GM21447 (cell line): ENCODE data around the gene ZNF80.

Source experiments
- ATAC-seq: cut with Tn5 transposase; IDR thresholded peaks from one replicate; pipeline ENCODE4 v1.9.1; 2021; ENCODE audit not compliant: unreplicated experiment

Gene ZNF80

DNA sequence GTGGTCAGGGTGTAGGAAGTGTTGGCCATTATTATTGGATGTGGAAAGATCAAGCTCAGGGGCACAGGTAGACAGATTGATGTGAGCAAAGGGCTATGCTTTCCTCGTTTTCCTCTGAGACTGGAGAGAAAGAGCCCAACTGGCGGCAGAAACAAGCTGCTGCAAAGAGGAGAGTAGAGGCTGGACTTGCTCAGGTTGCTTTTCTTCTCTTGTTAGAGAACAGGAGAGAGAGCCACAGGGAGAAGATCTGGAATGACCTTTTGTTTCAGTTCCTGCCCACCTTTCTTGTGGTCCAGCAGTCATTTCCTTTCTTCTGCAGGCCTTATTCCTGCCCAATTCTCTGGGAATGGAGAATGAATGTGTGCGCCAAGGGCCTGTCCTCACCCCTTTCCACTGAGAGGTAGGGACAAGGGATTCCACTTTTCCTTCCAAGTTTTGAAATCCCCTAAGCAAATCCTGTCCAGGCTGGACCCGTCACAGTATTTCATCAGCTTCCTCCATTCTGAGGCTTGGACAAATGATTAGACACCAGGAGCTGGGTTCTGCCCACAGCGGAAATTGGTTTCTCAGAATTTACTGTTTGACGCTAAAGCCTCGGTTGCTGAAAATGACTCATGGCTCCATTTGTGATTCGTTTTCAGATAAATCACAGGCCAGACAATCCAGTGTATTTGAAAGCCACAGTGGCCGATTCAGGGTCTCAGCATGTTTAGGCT lies 16.1 kb downstream of the ZNF80 start:
- no peak for ATAC-seq

DNA sequence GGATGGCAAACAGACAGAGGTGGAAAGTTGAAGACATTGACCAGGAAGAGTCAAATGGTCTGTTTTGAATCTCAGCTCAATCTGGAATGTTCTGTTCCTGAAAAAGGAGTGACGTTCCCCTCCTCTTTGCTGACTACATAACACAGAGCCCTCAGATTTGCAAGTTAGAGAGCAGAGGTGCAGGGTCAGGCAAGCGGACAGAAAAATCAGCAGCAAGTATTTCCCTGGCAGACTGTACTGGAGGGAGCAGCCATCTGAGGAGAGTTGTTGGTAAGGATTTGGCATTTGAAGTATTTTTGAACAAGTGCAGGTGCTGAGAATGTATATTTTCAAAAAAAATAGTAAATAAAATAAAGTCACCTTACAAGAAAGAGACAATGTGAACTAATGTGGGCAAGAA lies 17.6 kb downstream of the ZNF80 start:
- ATAC-seq = no peak

DNA sequence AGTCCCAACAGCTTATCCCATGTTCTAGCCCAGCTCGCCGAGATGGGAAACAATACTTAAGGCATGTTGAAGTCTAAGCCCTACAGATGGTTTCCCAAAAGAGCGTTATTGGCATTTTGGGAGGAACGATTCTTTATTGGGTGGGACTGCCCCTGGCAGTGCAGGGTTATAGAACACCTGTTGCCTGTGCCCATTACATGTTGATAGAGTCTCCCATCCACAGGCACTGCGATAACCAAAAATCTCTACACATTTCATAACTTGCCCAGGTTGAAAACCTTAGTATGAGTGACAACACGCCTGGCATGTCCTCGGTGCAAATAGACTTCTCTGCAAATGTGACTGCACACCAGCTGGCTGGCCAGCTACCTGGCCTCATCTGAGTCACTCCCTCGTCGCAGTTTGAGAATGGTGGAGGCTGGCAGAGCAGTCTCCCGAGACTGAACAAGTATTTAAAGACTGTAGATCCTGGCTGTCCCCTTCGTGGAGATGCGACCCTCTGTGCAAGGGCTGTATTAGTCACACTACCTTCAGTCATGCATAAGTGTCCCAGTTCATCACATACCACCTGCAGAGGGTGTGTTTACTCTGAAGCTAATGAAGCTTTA lies 18.7 kb downstream of the ZNF80 start:
- ATAC-seq = no peak

DNA sequence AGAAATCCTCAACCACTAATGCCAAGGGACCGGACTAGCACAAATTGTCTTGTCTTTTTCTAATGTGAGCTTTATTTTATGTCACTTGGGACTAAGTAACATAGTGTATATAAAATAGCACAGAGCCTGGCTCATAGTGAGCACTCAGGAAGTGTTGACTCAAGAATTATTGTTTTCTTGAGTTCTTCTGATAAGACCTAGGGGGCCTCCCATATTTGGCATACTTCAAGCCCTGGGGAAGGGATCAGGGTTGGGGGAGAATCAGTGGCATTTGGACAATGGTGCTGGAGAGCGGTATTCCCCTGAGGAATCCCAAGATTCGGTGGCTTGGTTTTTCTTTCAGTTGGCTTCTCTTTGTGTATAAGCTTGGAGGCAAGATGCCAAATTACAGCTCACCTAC lies 19.4 kb downstream of the ZNF80 start:
- no peak for ATAC-seq

DNA sequence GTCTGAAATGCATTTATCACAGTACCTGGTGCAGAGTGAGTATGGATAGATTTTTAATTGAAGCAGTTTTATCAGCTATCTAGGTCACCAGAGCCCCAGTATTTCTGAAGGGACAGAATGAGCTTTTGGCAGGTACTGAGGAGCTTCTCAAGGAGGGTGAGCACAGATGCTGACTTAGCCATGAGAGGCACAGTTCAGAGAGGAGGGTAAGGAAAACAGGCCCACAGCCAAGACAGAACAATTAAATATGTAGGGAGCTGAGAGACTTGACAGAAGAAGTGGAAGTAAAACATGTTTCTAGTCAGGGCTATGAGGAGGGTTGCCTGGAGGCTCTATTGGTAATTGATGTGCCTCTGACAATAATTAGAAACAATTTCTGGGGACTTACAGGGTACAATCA lies 20.1 kb downstream of the ZNF80 start:
- no peak for ATAC-seq

DNA sequence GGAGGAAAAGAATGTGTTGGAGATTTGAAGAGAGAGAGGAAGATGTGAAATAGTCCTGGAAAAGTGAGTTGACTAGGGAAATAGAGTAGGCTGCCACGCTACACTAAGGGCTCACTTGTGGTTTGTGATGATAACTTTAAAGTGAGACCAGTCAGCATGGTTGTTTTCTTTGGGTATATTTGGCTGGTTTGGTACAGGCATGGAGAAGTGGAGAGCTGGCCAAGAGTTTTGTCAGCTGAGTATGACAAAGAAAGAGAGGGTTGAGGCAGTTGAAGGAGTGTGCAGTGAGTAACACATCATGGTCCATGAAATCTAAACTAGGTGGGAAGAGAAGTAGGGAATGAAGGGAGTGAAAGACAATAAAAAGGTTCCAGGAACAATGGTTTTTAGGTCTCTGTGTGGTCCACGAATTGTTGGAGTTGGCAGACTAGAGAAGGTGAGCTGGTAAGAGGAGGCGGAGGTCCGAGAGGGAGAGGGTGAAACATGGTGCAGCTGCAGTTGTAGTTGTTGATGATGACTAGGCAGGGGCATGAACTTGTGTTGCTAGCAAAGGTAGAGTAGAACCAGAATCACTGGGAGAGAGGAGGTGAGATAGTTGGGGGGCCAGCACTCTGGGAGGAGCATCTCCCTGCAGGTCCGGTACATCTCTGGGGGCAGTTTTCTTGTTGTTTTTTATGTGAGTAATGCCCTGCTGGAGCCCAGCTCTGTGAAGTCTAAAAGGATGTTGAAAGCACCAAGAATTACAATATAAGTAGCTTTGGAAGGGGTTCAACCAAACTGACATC lies 21.0 kb downstream of the ZNF80 start:
- no peak for ATAC-seq

DNA sequence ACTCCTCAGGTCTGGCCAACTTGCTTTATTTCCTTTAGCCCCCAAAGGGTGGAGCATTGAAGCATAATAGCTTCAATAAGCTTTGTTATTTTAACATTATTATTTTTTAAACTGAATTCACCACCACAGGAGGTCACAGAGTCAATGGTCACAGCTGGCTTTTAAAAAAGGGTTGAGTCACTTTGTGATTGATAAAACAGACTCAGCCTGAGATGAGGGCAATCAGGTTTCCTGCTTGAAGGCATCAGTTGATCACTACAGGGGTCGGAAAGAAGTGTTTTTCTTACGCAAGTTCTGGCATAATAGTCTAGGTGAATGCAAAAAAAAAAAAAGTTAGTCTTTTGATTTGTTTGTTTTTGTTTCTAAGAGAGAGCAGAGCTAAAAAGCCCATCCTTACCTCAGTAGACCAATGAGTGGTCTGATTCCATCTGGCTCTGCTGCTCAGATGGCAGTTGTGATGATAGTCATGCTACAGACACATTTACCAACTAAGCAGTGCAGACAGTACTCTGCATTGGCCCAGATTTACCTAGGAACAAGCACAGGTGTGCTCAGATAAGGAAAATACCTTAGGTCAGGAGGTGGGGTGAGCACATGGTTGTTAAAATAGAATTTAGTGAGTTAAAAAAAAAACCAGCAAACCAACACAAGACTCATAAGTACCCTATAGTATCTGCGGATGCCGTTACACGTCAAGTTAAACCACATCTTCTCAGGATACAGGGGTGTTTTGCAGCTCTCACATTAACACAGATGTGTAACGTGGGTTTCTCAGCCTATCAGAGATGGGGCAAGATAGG lies 22.6 kb downstream of the ZNF80 start:
- peak; percentile 3 for ATAC-seq

DNA sequence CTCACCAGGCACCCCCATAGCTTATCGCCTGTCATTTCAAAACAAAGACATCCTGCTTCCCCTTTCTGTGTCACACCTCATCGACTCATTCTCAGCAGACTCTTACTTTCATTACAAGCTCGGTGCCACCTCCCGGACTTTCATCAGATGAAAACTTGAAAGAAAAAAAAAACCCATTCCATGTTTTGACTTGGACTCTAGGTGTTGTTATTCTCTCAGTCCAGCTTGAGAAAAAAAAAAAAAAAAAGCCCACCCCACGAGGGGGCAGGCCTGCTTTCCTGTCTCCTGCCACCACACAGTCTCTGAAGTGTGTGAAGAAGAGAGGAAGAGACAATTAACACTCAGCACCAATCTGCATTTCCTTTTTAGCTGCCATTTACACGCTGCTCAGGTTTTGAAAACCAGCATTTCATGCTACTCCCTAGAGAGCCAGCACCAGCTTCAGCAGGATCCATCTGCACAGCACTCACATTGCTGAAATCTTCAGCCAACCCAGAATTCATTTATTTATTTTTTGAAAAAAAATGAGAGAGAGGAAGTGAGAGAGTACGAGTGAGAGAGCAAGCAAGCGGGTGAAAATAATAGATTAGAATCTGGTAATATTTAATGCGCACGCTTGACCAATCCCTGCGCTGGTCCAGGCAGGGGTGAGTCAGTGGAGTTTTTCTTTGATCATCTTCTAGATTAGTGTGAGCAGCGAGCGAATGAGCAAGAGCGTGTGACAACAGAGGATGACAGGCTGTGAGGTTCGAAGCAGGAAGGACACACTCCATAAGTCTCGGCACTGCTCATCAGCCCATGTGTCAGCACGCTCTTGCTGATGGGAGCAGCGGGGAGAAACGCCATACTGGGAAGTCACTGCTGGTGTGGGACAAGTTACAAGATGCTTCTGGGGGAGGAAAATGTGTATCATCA lies 23.5 kb downstream of the ZNF80 start:
- peak; percentile 86 for ATAC-seq

DNA sequence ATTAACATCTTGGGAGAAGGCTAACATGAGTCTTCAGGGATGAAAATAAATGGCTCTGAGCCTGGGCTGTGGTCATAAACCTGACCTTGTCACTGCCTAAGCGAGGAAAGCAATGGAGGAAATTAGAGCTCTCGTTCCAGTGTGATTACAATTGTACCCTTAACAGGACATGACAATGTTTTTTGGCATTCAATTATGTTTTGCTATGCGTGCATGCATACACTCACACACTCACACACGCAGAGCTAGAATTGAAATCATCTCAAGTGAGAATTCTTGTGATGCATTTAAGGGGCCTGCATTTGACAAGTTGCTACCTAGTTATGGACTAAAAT lies 24.1 kb downstream of the ZNF80 start:
- ATAC-seq = peak; percentile 6

DNA sequence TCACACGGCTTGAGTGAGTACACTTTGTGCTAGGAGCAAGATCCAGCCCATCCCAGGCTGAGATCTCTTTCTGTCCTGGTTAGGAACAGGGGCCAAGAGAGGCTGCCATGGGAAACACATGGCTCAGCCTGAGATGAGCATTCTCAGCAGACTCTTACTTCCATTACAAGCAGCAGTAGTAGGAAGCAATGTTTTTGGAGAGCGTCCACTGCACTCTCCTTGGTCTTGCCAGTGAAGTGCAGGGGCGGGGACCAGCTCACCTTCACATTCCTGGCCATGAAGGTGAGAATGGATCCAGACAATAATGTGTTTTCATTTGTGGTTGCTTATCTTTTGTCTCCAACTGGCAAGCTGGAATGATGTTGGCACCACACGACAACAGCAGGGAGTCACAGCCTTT lies 24.7 kb downstream of the ZNF80 start:
- no peak for ATAC-seq

DNA sequence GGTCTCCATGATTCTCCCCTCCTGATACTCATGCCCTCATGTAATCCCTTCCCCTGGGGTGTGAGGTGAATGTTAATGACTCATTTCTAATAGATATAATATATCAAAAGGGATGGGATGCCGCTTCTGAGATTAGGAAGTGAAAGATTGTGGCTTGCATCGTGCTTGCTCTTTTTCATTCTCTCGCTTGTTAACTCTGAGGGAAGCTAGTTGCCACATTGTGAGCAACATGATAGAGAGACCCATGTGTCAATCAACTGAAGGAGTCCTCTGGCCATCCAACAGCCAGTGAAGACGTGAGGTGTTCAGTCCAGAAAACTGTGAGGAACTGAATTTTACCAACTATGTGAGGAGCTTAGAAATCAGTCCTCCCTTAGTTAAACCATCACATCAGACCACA lies 29.6 kb downstream of the ZNF80 start:
- ATAC-seq = peak; percentile 93

DNA sequence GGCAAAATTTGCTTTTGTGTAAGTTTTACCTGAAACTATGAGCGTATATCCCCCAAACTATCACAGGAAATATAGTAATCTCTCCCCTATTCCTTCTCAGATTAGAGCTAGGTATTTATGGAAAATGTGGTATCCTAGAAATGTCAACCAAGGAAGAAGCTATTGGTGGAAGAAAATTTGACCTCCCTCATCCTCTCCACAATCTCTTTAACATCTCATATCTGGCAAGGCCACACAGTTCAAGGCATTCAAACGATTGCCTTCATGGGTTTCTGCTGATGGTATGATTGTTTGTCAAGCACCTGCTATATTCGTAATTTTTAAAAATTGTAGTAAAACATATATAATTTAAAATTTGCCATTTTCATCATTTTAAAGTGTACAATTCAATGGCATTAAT lies 31.0 kb downstream of the ZNF80 start:
- no peak for ATAC-seq

DNA sequence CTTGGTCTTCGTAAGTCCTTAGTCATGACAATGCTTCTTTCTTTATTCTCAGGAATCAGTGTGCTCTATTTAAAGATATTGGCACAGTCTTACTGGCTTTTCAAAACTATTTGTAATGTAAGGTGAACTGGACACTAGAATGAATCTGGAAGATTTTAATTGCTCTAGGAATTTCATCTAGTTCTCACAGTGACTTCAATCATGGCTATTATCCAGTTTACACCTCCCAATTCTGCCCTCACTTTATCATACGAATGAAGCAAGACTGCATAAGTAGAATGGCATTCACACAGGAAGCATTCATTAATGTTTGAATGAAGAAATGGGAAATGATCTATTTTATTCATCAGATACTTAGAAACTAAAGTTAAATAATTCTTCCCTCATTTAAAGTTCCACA lies 31.8 kb downstream of the ZNF80 start:
- ATAC-seq = no peak

DNA sequence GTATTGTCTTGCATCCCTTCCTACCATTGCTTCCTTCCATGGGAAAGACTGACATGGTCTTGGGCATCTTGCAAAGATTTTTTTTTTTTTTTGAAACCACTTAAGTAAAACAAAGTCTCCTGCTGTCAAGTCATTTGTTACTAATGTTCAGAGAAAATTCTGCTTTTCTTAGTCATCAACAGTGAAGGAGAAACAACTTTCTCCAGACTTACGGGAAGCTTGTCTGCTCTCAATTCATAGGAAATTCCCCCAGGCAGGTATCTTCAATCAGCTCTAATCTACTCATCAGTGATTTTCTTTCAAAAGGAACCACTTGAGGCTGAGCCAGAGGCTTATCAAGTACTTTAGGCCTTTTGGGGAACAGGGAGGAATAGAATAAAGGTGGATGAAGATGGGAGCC lies 42.6 kb downstream of the ZNF80 start:
- no peak for ATAC-seq

DNA sequence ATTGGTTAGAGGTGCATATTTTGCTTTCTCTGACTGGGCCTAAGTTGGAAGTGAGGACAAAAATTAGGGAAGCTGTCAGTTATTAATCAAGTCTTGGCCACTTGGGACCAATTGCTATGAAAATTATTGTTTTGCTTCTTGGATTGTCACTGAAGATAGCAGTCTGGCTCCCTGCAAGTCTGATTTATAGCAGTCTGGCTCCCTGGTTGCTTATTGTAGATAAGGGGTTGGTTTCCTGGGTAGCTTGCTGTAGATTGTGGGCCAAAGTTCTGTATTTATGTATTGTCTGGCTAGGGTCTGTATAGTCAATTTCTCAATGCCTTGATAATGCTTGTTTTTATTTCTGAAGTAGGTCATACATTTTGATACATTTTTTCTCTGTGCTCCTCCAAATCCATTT lies 45.2 kb downstream of the ZNF80 start:
- no peak for ATAC-seq

DNA sequence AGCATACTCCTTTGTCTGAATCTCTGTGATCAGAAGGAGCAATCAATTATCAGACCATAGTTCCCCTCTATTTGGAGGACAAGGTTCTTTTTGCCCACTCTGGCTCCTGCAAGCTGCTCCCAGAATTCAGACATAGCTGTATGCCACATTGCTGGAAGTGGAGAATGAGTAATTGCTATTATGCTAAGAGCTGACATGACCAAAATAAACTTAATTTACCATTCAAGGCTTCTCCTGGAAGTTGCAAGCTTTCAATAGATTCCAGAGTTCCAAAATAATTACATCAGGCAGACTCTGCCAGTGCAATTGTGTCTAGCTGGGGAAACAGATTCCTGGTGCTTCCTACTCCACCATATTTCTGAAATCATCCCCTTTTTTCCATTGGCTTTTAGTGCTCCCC lies 50.9 kb downstream of the ZNF80 start:
- ATAC-seq = no peak
